HG03025 (cell line): ENCODE data around the gene COL16A1.

Experiments
- ATAC-seq: cut with Tn5 transposase; IDR thresholded peaks from one replicate; pipeline ENCODE4 v1.9.1; 2021; ENCODE audit warnings: mild to moderate bottlenecking, moderate library complexity; ENCODE audit not compliant: unreplicated experiment, low FRiP score

COL16A1 gene

GRCh38 chr1:31668303-31668883 lies 35.4 kb downstream of the COL16A1 start:
- no peak for ATAC-seq

DNA sequence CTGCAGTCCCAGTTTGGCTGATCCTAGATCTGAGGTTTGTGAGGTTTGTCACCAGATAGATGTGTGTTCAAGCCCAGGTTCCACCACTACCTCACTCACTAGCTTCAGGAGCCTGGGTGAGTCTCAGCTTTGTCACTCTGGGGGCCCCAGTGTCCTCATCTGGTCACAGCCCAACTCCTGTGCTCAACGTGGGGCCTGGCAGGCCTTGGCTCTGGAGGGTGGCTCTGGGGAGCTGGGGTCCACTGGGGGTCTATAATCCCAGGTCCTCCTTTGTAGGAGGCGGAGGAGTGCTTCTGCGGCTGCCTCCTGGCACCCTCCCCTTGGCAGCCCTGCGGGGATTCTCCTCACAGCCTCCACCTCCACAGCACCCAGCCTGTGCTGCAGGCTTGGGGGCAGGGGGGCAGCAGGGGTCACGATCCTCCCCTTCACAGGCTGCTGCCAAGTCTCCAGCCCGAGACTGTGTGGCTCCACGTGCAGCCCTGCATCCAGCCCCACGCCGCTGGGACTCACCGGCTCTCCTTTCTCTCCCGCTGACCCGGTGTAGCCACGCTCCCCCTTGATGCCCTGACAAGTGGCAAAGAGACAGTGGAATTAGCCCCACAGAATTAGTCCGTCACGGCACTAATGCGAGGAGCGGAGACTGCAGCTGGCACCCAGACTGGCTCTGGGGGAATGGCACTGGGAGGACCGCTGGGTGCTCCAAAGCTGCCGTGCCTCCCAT lies 36.6 kb downstream of the COL16A1 start:
- ATAC-seq, result no peak

DNA sequence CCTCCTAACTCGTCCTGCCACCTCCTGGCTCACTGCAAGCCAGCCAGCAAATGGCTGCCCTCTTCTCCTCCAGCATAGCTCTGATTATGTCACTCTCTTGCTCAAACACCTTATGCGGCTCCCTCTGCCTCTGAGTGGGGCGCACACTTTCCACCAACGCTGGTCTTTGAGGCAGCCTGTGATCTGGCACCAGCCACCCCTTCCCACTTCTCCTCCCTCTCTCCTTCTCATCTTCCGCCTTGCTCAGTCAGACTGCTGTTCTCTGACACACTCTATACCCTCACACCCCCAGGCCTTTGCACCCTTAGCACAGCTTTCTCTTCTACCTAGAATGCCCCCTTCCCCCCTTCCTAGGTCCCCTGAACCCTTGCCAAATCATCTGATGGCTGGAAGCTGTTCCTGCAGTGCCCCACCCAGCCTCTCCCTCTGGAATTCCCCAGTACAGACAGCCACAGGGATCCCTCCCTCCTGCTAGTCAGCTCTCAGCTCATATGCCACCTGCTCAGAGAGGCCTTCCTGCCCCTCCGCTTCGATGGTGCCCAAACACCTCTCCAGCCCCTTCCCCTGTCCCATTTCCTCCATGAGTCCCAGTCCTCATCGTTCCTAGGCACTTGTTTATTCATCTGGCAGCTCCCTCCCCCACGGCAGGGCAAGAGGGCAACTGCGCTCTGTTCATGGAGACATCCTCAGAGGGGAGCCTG lies 37.4 kb downstream of the COL16A1 start:
- no peak for ATAC-seq

DNA sequence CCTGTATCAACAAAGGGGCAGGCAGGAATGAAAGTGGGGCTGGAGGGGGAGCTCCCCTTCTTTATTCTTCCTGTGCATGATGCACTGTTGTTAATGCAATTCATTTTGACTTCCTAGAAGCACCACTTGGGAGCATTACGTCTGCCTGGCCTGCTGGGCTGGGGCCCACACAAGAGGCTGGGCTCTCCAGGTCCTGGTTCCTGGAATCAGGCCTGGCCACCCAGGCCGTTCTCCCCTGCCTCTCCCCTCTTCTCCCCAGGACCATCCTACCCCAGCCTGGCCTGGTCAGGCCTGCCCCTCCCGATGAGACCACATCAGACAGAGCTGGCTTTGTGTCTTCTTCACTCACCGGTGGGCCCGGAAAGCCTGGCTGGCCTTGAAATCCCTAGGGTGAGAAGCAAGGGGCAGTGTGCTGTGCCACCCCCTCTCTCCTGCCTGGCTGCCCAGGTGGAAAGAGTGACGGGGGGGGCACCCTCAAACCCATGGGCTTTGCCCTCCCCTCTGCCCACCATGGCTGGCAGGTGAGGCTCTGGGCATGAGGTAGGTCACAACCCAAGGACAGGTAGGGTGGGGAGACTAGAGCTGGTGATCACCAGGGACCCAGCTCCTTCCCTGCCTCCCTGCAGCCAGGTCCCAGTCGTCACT lies 38.5 kb downstream of the COL16A1 start:
- no peak for ATAC-seq

DNA sequence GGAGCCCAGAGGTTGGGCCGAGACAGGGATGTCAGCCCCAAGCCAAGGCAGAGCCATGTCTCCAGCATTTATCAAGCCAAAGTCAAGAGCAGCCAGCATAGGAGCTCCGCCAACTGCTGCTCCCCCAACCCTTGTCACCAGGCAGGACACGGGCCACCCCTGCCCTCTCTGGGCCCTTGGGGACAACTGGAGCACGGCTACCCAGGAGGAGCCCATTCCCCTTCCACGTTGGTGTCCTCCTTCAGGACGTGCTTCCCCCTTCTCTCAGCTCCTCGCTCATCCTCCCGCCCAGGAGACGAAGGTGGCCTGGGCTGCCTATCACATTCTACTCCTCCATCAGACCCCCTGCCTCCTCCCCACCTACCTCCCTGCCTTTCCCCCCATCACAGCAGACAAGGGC lies 39.3 kb downstream of the COL16A1 start:
- no peak for ATAC-seq

DNA sequence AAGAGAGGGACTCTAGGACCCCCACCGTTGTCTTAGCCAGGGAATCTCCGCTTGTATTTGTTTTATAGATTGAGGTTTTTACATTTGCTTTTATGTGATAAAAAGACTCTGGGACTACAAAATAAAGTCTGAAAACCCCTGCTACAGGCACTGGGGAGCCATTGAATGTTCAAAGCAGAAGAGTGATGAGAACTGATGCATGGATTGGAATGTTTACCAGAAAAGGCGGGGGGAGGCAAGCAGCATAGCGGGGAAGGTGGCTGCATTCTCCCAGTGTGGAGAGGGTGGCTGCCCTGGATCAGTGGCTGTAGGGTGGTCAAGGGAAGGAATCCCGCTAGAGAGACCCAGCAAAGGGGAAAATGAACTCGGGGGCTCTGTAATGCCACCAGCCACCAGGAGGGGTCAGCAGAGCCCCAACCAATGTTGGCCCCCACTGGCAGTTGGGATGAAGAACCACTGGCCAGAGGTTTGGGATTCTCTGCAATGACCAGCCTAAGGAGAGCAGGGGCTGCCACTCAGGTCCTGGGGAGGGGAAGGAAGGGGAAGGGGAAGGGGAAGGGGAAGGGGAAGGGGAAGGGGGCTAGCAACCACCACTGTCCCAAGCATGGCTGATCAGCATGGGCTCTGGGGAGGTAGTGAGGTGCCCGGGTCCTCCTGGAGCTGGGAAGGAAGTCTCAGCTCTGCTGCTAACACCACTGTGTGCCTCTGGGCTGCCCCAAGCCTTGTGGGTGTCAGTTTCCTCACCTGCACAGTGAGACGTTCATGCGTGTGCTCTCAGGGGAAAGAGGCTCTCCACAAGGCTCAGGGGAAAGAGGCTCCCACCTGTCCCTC lies 40.0 kb downstream of the COL16A1 start:
- no peak for ATAC-seq

DNA sequence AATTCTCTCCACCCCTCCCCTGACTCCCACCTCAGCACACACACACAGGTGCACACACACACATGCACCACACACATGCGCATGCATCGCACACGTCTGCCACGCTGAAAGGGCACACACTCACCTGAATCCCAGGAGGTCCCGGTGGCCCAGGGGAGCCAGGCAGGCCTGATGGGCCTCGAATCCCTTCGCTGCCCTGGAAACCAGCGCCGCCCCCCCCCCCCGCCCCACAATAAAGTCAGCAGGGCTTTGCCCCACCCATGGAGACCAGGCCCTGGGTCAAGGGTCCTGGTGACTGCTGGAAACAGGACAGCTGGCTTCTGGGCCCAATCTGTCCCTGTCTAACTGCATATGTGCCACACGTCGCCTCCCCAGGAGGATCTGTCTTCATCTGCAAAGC lies 41.4 kb downstream of the COL16A1 start:
- ATAC-seq, result no peak

DNA sequence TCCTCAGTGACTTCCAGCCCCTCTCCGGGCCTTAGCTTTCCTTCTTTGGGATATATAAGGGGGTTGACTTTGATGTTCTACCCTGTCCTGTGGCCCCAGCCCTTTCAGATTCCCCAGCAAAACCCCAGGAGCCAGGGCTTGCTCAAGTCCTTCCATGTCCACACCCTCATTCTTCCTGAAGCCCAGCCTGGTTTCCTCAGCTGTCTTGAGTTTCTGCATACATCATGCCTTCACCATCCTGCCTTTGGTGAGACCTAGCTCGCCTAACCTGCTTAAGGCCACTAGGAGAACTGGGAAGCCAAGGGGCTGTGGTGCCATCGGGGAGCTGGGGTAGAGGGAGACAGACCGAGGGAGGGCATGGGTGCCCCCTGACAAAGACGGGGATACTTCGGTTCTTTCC lies 42.0 kb downstream of the COL16A1 start:
- no peak for ATAC-seq

DNA sequence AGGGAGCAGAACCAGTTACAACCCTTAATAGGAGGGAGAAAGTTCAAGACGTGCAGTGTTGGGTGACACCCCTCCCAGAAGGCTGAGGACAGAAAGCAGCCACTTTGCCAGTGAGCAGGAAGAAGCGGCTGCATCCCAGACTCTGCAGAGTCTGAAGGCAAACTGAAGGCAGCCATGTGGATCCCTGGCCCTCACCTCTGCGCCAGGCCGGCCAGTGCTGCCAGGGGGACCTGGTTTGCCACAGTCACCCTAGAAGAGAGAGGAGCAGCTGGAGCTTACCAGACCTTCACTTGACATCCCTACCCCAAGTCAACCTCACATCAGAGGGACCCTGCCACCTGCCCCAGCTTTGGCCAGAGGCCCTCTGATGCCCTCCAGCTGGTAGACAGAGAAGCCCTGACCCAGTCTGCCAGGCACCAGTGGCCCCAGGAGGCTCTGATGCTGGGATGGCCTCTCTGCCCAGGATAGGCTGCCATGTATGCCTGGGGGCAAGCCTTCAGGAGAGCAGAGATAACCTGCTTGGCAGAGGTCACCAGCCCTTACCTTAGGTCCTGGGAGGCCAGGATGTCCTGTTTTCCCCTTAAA lies 42.9 kb downstream of the COL16A1 start:
- no peak for ATAC-seq

GRCh38 chr1:31659889-31660288 lies 43.9 kb downstream of the COL16A1 start:
- ATAC-seq, result no peak

- no peak for ATAC-seq
Measured at GRCh38 chr1:31658721-31659120, 45.1 kb downstream of the COL16A1 start.

DNA sequence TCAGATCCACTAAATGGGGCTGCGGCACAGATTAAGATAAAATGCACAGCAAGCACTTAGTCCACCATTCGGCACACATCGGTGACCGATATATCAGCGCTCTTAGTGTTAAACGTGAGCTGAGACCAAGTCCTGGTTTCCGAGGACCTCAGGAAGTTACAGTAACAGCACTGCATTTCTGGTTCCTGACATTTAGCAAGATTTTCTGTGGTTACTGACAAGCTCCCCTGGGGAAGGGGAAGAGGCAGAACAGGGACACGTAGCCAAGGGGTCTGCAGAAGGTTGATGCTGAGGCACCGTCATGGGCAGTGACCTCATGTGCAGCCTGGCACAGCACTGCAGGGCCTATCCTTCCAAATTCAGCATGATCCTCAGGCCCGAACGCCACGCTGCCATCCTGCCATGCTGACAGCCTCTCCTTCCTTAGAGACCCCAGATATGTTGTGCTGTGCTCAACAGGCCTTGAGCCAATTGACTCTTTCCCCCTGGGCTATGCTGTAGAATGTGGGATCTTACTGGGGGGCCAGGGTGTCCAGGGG lies 45.8 kb downstream of the COL16A1 start:
- ATAC-seq, result no peak

DNA sequence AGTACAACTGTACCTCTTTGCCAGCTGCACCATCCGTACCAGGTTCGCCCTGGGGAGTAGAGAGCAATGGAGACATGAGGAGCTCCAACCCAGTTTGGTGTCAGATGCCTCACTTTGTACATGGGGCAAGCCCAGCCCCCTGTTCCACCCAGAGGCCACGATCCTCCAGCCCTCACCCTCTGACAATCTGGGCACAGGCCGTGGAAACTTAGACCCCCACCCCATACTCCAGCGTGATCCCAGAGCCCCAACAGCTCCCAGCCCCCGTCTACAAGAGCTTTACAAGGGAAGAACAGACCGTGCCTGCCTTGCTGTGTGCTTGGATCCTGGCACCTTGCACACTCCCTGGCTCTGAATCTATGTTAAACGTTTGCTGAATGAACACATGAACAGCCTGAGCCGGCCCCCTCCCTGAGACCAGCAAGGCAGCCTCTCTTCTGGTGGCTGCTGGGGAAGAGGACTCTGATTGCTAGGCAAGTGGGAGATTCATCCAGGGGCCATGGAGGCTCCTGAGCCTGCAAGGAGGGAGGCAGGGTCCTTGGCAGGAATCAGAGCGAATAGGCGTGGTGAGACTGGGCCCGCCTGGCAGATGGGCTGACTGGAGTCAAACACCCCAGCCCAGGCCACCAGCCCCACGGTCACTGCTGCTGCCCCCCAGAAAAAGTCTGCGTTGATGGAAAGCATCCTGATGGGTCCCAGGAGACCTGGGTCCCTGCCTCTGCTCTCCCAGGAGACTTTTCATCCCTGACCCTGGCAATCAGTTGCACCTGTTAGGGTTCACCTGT lies 46.6 kb downstream of the COL16A1 start:
- no peak for ATAC-seq

- no peak for ATAC-seq
Measured at GRCh38 chr1:31655756-31656155, 48.1 kb downstream of the COL16A1 start.

GRCh38 chr1:31655104-31655503 lies 48.7 kb downstream of the COL16A1 start:
- ATAC-seq, result no peak

GRCh38 chr1:31654474-31654776 lies 49.4 kb downstream of the COL16A1 start:
- ATAC-seq, result no peak

GRCh38 chr1:31653717-31654473 lies 49.9 kb downstream of the COL16A1 start:
- ATAC-seq, result no peak

GRCh38 chr1:31652891-31653499 lies 50.8 kb downstream of the COL16A1 start:
- no peak for ATAC-seq
